Prostate gland (tissue), 2 donors: Measurements from ENCODE around the gene ENPP6. TPM values are rescaled to one million over a fixed set of nuclear protein-coding genes. Genes with fewer than 3 reads are reported as not detected.

Experiments
- DNase-seq: peaks from one replicate; pipeline ENCODE4 v3.0.0-alpha.2; 2019; ENCODE audit warnings: low spot score
- H3K27ac ChIP-seq, 2 donors: fragments of 200-600 bp; sonication (generic); 2 replicates each; pipeline ENCODE4 v1.5.1; 2017 to 2019
- H3K27me3 ChIP-seq: fragments of 200-600 bp; sonication (generic); replicated peaks from 2 replicates; pipeline ENCODE4 v1.5.1; 2019; ENCODE audit not compliant: insufficient read depth
- H3K36me3 ChIP-seq, 2 donors: fragments of 200-600 bp; sonication (generic); 1 replicate in 1 of 2; 2 replicates in 1 of 2; pipeline versions ENCODE4 v1.5.1 to v1.8.1; 2017 to 2019
- H3K4me1 ChIP-seq: fragments of 200-600 bp; sonication (generic); replicated peaks from 2 replicates; pipeline ENCODE4 v1.5.1; 2019
- H3K4me3 ChIP-seq, 2 donors: fragments of 200-600 bp; sonication (generic); 2 replicates each; pipeline ENCODE4 v1.5.1; 2017 to 2019
- H3K9me3 ChIP-seq: fragments of 200-600 bp; sonication (generic); 2 replicates; pipeline ENCODE4 v1.5.1; 2017
- CTCF ChIP-seq, 4 experiments: fragments of 200-600 bp in 2 of 4; fragments of 450-650 bp in 2 of 4; sonication (generic) in 2 of 4; IDR thresholded peaks; 1 replicate in 3 of 4; 2 replicates in 1 of 4; pipeline ENCODE4 v1.5.1; 2016 to 2019; ENCODE audit warnings: antibody characterized with exemption in 4 of 4, mild to moderate bottlenecking in 2 of 4, moderate library complexity in 2 of 4
- POLR2A ChIP-seq: fragments of 450-650 bp; IDR thresholded peaks from one replicate; pipeline ENCODE4 v1.6.1; 2016; ENCODE audit warnings: antibody characterized with exemption, mild to moderate bottlenecking
- POLR2AphosphoS5 ChIP-seq: sonication (generic); formaldehyde crosslinking; IDR thresholded peaks from one replicate; pipeline ENCODE4 v1.6.1; 2017; ENCODE audit warnings: antibody characterized with exemption
- WGBS: methylation state at CpG from one replicate; pipeline ENCODE4 v1.1.5; 2018; 5-methylcytosine and 5-hydroxymethylcytosine counted together
- intact Hi-C: fragments of 100-400 bp; cut with DNase I; formaldehyde crosslinking; loops from one replicate; pipeline ENCODE4 v1.14.2; 2022
- total RNA-seq, 2 donors: library from RNA; depleted of rRNA; stranded (reverse); fragments of >200 nt; gene quantifications; one replicate each; pipeline ENCODE4 v1.1.0, GENCODE V29; 2016

Gene ENPP6
- total RNA-seq, 2 donors from 2014 or later = 0.68 to 5.9 TPM

- TF ChIP-seq POLR2A (no peak), POLR2AphosphoS5 (no peak), CTCF (IDR thresholded peaks at IDR 0.05) (no peak)
- H3K27me3 ChIP-seq = no peaks in the 10 kb centered on the region
- intact Hi-C loops = no loop called here
- DNase-seq = no peak
- no peaks in the 10 kb centered on the region for H3K4me1 ChIP-seq
- H3K27ac ChIP-seq = no peak overlapping the region
- WGBS = 86% methylated on average over 4 of the region's 4 CpGs
- H3K36me3 ChIP-seq = no peaks in the 10 kb centered on the region
- H3K9me3 ChIP-seq = no peaks in the 10 kb centered on the region
- H3K4me3 ChIP-seq = no peak overlapping the region
Measured at GRCh38 chr4:184126800-184127199, 90.9 kb downstream of the ENPP6 start.

GRCh38 chr4:184122631-184123408, 94.9 kb downstream of the ENPP6 start:
- no peak for DNase-seq
- no peak for TF ChIP-seq POLR2AphosphoS5
- TF ChIP-seq CTCF (IDR thresholded peaks at IDR 0.05) = no peak
- no peak for TF ChIP-seq POLR2A
- H3K9me3 ChIP-seq = no peaks in the 10 kb centered on the region
- no peaks in the 10 kb centered on the region for H3K4me1 ChIP-seq
- H3K27ac ChIP-seq = no peak overlapping the region
- H3K36me3 ChIP-seq = no peaks in the 10 kb centered on the region
- H3K4me3 ChIP-seq = no peak overlapping the region
- WGBS = 95% methylated on average over 13 of the region's 13 CpGs
- intact Hi-C loops = no loop called here
- H3K27me3 ChIP-seq = no peaks in the 10 kb centered on the region

GRCh38 chr4:184120549-184121127, 97.0 kb downstream of the ENPP6 start:
- no peaks in the 10 kb centered on the region for H3K4me1 ChIP-seq
- H3K27ac ChIP-seq = no peak overlapping the region
- no peak overlapping the region for H3K4me3 ChIP-seq
- DNase-seq = no peak
- TF ChIP-seq CTCF (IDR thresholded peaks at IDR 0.05) = no peak
- no peaks in the 10 kb centered on the region for H3K9me3 ChIP-seq
- H3K36me3 ChIP-seq = no peaks in the 10 kb centered on the region
- intact Hi-C loops = no loop called here
- H3K27me3 ChIP-seq = no peaks in the 10 kb centered on the region
- 87% methylated on average over 10 of the region's 10 CpGs for WGBS

GRCh38 chr4:184117662-184118199, 99.9 kb downstream of the ENPP6 start:
- intact Hi-C loops = no loop called here
- Histone ChIP-seq H3K9me3 (no peaks in the 10 kb centered on the region), H3K4me1 (no peaks in the 10 kb centered on the region), H3K4me3 (no peak overlapping the region), H3K36me3 (no peaks in the 10 kb centered on the region), H3K27ac (no peak overlapping the region), H3K27me3 (no peaks in the 10 kb centered on the region)
- DNase-seq = no peak
- WGBS = 96% methylated on average over 11 of the region's 11 CpGs
- TF ChIP-seq POLR2AphosphoS5 (no peak), POLR2A (no peak), CTCF (IDR thresholded peaks at IDR 0.05) (no peak)

GRCh38 chr4:184115399-184115798, 102.3 kb downstream of the ENPP6 start:
- no peak overlapping the region for H3K4me3 ChIP-seq
- no peaks in the 10 kb centered on the region for H3K36me3 ChIP-seq
- no peak for DNase-seq
- no peaks in the 10 kb centered on the region for H3K9me3 ChIP-seq
- H3K27ac ChIP-seq = no peak overlapping the region
- no peaks in the 10 kb centered on the region for H3K4me1 ChIP-seq
- intact Hi-C loops = no loop called here
- TF ChIP-seq POLR2A = no peak
- no peak for TF ChIP-seq POLR2AphosphoS5
- TF ChIP-seq CTCF (IDR thresholded peaks at IDR 0.05) = no peak
- WGBS = 74% methylated on average over 4 of the region's 4 CpGs
- H3K27me3 ChIP-seq = no peaks in the 10 kb centered on the region
